ENCODE data around the gene NPM3.

Gene NPM3

DNA sequence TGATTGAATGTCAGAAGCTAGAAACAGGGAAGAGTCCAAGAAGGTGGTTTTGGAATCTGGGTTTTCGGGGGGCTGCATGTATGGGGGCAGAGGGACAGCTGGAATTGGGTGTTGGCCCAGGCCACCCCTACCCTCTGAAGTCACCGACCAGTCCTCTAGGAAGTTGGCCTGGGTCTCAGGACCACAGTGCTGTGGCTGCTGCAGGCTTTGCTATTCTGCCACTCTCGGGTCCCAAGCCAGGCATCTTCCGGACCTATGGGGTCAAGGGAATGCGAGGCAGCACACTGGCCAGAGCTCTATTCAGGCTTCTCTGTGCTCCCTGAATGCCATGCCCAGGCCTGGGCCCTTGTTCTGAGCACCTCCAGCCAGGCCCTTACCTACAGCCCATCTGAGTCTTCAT, 20.5 kb downstream of the NPM3 start:
- in situ Hi-C loops (cut with MboI; ENCODE audit: low sequenced_read_pairs), result no loop called here

GRCh38 chr10:101761226-101761625, 22.0 kb downstream of the NPM3 start:
- in situ Hi-C loops (cut with MboI; ENCODE audit: low sequenced_read_pairs), result no loop called here

DNA sequence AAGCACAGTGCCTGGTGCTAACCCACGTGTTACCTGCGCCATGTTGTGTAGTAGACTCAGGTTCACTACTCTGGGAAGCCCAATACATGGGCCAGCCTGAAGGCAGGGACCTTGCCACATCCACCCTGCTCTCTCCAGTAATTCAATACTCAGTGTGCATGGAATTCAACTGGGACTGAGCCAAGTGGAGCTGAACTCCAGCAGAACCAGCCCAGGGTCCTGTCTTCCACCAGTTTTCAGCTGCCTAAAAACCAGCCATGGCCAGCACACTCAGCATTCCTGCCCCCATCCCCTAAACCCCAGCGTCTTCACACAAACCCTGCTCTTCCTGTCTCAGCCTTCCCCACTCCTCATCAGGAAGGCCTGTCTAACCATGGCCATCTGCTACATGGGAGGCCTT, 22.7 kb downstream of the NPM3 start:
- in situ Hi-C loops (cut with MboI; ENCODE audit: low sequenced_read_pairs), result no loop called here

GRCh38 chr10:101759309-101760247, 23.7 kb downstream of the NPM3 start:
- in situ Hi-C loops (cut with MboI; ENCODE audit: low sequenced_read_pairs), result no loop called here

DNA sequence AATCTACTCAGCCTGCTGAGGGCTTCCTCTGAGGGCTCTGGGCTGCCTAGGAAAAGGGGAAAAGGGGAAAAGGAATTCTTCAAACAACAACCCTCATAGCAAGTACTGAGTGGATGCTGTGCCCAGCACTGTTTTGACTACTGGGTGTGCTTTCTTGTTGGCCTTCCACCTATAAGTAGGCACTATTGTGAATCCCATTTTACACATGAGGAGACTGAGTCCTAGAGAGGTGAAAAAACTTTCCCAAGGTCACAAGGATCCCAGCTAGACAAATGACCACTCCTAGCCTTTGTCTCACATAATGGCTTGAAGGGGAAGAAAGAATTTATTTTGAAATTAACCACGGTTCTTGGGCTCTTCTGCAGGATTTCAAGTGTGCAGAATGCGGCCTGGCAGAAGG, 24.4 kb downstream of the NPM3 start:
- in situ Hi-C loops (cut with MboI; ENCODE audit: low sequenced_read_pairs), result no loop called here

- in situ Hi-C loops (cut with MboI; ENCODE audit: low sequenced_read_pairs), result no loop called here
Measured at GRCh38 chr10:101752241-101752640, 31.0 kb downstream of the NPM3 start.

DNA sequence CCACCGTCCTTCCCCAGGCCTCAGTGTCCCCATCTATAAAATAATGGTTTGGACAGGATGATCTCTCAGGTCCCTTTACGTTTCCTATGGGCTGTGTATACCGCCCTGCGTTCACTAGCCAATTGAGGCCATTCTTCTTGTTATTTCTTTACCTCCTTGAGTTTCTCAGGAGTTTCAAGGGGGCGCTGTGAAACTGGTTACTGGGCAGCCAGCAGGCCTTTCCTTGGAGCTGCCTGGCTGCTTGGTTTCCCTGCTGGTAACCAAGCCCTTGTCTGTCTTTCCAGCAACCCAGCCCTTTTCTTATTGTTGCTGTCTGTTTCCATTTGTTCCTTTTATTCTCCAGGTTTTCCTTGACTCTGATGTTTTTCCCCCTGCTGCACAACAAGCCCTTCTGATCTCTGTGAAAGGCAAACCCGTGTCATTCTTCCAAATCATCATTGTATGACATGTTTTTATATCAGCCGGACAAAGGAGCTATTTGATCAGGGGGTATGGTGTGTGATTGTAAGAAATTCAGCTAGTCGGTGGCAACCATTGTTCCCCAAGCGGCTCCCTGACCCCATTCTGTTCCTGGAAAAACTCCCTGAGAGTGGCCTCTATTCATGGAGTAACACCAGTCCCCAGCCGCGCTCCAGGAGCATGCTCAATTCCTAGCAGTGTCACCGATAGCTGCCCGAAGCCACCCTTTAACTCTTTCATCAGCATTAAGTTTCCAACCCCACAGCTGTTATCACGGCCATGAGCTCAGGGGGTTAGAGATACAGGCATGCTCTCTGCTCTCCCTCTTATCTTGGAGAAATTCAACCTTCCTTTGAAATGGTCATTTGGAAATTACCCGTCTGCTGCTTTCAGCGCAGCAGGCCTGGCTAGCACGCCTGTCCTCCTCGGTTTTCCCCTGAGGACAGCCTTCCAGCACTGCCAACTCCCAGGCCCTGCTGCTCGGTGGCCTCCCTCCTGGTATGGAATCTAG, 33.9 kb downstream of the NPM3 start:
- in situ Hi-C loops (cut with MboI; ENCODE audit: low sequenced_read_pairs), result no loop called here

DNA sequence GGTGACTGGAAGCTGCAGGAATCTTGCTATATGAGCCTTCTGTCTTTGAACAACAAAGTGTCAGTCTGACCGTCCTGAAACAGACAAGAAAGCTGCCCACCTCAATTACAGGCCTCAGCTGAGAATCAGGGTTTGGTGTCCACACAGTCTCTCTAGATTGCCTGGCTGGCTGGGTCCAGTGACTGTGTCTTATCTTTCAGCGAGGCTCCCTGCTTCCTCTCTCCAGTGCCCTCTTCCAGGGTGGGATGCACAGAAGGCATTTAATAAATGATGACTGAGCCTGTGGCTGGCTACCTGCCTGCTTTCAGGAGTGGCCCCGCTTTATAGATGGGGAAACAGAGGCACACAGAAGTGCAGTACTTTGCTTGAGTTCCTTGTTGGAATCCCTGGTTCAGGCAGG, 34.8 kb downstream of the NPM3 start:
- in situ Hi-C loops (cut with MboI; ENCODE audit: low sequenced_read_pairs), result no loop called here

- in situ Hi-C loops (cut with MboI; ENCODE audit: low sequenced_read_pairs), result no loop called here
Measured at GRCh38 chr10:101745074-101745696, 38.1 kb downstream of the NPM3 start.

DNA sequence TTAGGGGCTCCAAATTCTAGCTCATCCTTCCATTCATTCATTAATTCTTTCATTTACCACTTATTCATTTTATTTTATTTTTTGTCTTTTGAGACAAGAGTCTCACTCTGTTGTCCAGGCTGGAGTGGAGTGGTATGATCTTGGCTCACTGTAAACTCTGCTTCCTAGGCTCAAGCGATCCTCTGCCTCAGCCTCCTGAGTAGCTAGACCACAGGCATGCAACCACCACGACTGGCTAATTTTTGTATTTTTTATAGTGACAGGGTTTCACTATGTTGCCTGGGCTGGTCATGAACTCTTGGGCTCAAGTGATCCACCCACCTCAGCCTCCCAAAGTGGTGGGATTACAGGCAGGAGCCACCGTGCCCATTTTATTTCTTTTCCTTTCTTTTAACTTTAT, 39.0 kb downstream of the NPM3 start:
- in situ Hi-C loops (cut with MboI; ENCODE audit: low sequenced_read_pairs), result no loop called here

DNA sequence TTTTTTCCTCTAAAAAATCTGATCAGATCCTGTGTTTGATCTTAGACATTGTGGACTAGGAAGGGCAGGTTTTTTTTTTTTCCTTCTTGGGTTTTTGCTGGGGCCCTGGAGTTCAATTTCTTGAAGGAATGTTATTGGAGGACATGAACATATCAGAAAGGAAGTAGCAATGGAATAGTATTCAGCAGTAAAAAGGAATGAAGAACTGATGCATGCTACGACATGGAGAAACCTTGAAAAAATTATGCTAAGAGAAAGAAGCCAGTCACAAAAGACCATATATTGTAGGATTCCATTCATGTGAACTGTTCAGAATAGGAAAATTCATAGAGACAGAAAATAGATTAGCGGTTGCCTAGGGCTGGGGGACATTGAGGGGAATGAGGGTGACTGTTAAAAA, 41.3 kb downstream of the NPM3 start:
- in situ Hi-C loops (cut with MboI; ENCODE audit: low sequenced_read_pairs), result no loop called here

DNA sequence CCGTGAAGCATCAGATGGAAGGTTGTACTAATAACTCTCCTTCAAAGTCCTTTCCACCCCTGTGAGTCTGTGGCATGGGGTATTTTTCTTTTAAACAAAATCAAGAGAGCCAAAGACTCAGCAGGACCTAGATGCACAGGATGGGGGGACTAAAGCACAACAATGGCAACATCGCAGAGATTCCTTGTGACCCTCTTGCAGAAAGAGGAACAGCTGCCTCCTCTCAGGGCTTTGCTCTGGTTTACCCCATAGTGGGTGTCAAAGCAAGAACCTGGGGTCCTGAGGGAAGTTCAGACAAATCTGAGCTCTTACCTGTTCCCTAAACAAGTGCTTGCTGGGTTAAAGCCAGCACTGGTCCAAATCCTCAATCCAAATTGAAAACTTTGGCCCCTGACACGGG, 46.6 kb downstream of the NPM3 start:
- in situ Hi-C loops (cut with MboI; ENCODE audit: low sequenced_read_pairs), result no loop called here

- in situ Hi-C loops (cut with MboI; ENCODE audit: low sequenced_read_pairs), result no loop called here
Measured at GRCh38 chr10:101732096-101732495, 51.1 kb downstream of the NPM3 start.
